Keratinocyte (primary cell): Measurements from ENCODE around the gene SLC41A1. TPM values are rescaled to one million over a fixed set of nuclear protein-coding genes. Genes with fewer than 3 reads are reported as not detected.
A peak's percentile ranks its signal among the peaks of the same experiment; 100 is the strongest.

Experiments used
- DNase-seq: peaks from one replicate; pipeline ENCODE4 v3.0.0-alpha.2; 2011; ENCODE audit warnings: low read depth, missing footprints, low spot score
- FAIRE-seq: peaks from 2 replicates; lab custom pipeline; 2011; peaks lifted over from hg19 to GRCh38; lab: Jason Lieb, UNC
- H2AFZ ChIP-seq: 2 replicates; pipeline ENCODE4 v1.6.0; 2012; ENCODE audit warnings: low read length, control low read depth, inconsistent platforms; ENCODE audit not compliant: control insufficient read depth
- H3K27ac ChIP-seq: 2 replicates; pipeline ENCODE4 v1.5.1; 2011; ENCODE audit warnings: low read length; ENCODE audit not compliant: control insufficient read depth, insufficient read depth
- H3K27me3 ChIP-seq: 3 replicates; pipeline ENCODE4 v1.6.0; 2011; ENCODE audit warnings: low read length; ENCODE audit not compliant: control insufficient read depth, insufficient read depth; ENCODE audit errors: extremely low read depth
- H3K36me3 ChIP-seq, 2 experiments: 2 replicates in 1 of 2; 3 replicates in 1 of 2; pipeline ENCODE4 v1.5.1; 2011; ENCODE audit warnings: low read length in 2 of 2, mild to moderate bottlenecking in 1 of 2; ENCODE audit not compliant: control insufficient read depth in 2 of 2, insufficient read depth in 2 of 2; ENCODE audit errors: extremely low read depth in 1 of 2
- H3K4me1 ChIP-seq: 3 replicates; pipeline ENCODE4 v1.5.1; 2011; ENCODE audit warnings: low read length; ENCODE audit not compliant: control insufficient read depth, insufficient read depth; ENCODE audit errors: extremely low read depth
- H3K4me2 ChIP-seq: 3 replicates; pipeline ENCODE4 v1.6.0; 2011; ENCODE audit warnings: low read depth, low read length; ENCODE audit not compliant: control insufficient read depth, insufficient read depth; ENCODE audit errors: extremely low read depth
- H3K4me3 ChIP-seq, 3 experiments: fragments of 200-600 bp in 1 of 3; sonication (generic) in 1 of 3; 2 replicates in 2 of 3; 3 replicates in 1 of 3; pipeline ENCODE4 v1.5.1; 2011 to 2016; ENCODE audit warnings: low read length in 3 of 3, mild to moderate bottlenecking in 3 of 3, control low read depth in 2 of 3, inconsistent platforms in 1 of 3, low read depth in 1 of 3, mixed read lengths in 1 of 3, mixed run types in 1 of 3, moderate library complexity in 1 of 3; ENCODE audit not compliant: control insufficient read depth in 2 of 3, insufficient read depth in 2 of 3; ENCODE audit errors: extremely low read depth in 1 of 3
- H3K79me2 ChIP-seq: 2 replicates; pipeline ENCODE4 v1.6.0; 2012; ENCODE audit warnings: low read length; ENCODE audit not compliant: control insufficient read depth, insufficient read depth
- H3K9ac ChIP-seq: 3 replicates; pipeline ENCODE4 v1.6.0; 2011; ENCODE audit warnings: low read length; ENCODE audit not compliant: control insufficient read depth, insufficient read depth; ENCODE audit errors: extremely low read depth
- H3K9me1 ChIP-seq: 3 replicates; pipeline ENCODE4 v1.6.0; 2011; ENCODE audit warnings: low read length; ENCODE audit not compliant: control insufficient read depth, insufficient read depth; ENCODE audit errors: extremely low read depth
- H3K9me3 ChIP-seq: 2 replicates; pipeline ENCODE4 v1.5.1; 2012; ENCODE audit warnings: low read depth, low read length; ENCODE audit not compliant: control insufficient read depth
- H4K20me1 ChIP-seq: 3 replicates; pipeline ENCODE4 v1.6.0; 2011; ENCODE audit warnings: low read length; ENCODE audit not compliant: control insufficient read depth, insufficient read depth; ENCODE audit errors: extremely low read depth
- EZH2 ChIP-seq: IDR thresholded peaks from one replicate; pipeline ENCODE4 v1.6.1; 2012; ENCODE audit warnings: inconsistent platforms, mild to moderate bottlenecking, low read length, moderate library complexity
- dilution Hi-C: fragments of 300-500 bp; cut with MboI; formaldehyde crosslinking; loops from one replicate; pipeline ENCODE4 v1.7.0; 2020; ENCODE audit warnings: low sequenced_read_pairs; ENCODE audit not compliant: extremely low pct_ligation_motif_present
- polyA plus RNA-seq, 5 experiments: library from polyadenylated mRNA; depleted of rRNA in 3 of 5; stranded (reverse) in 3 of 5; stranded (forward) in 1 of 5; unstranded in 1 of 5; fragments of >200 nt; gene quantifications; 1 replicate in 1 of 5; 2 replicates in 3 of 5; 3 replicates in 1 of 5; pipeline versions ENCODE4 v1.2.1 to v1.2.3, GENCODE V29; 2011 to 2012; ENCODE audit warnings: missing spikeins in 2 of 5, low read depth in 1 of 5, low replicate concordance in 1 of 5
- TF ChIP-seq, protein P1 (sequence below), 3 experiments: IDR thresholded peaks in 1 of 3; conservative IDR thresholded peaks in 1 of 3; optimal IDR thresholded peaks in 1 of 3; 2 replicates in 2 of 3; 3 replicates in 1 of 3; pipeline versions ENCODE3 to v1.5.1; 2011; ENCODE audit warnings: low read length in 3 of 3, mild to moderate bottlenecking in 3 of 3, moderate library complexity in 2 of 3, control low read depth in 1 of 3, inconsistent platforms in 1 of 3; ENCODE audit not compliant: insufficient read depth in 2 of 3; ENCODE audit errors: extremely low read depth in 1 of 3

SLC41A1 gene
- polyA plus RNA-seq, 1 donor (not counting 4 experiments of a cell fraction or from before 2014, with no cell fraction given), result 21.7 TPM

DNA sequence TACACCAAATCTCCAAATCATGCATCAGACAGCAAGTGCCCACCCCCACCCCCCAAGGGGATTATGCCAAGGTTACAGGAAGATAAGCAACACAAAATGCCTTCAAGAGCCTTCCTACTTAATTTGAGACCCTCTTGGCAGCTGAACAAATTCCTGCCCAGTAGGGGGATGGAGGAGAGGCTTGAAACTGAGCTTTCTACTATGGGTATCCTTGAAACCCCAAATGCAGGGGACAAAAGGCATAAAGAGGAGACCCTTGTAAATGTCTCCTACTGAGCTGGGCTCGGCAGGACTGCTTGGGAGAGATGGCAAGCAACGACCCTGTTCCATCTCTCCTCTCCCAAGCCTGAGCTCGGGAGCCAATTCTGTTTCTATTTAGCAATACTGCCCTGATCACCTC, 3.5 kb downstream of the SLC41A1 start:
- no peak for DNase-seq
- H3K36me3 ChIP-seq, result peaks cover 11 to 15% of the 10 kb centered on the region in 2 experiments
- no peaks in the 10 kb centered on the region for H3K27me3 ChIP-seq
- H3K27ac ChIP-seq, result no peak overlapping the region
- FAIRE-seq, result no peak
- peaks cover 27% of the 10 kb centered on the region for H3K4me1 ChIP-seq
- no peaks in the 10 kb centered on the region for H3K9me1 ChIP-seq
- dilution Hi-C loops, result no loop called here
- H2AFZ ChIP-seq, result no peak overlapping the region
- TF ChIP-seq EZH2, result no peak
- TF ChIP-seq, protein P1, sequence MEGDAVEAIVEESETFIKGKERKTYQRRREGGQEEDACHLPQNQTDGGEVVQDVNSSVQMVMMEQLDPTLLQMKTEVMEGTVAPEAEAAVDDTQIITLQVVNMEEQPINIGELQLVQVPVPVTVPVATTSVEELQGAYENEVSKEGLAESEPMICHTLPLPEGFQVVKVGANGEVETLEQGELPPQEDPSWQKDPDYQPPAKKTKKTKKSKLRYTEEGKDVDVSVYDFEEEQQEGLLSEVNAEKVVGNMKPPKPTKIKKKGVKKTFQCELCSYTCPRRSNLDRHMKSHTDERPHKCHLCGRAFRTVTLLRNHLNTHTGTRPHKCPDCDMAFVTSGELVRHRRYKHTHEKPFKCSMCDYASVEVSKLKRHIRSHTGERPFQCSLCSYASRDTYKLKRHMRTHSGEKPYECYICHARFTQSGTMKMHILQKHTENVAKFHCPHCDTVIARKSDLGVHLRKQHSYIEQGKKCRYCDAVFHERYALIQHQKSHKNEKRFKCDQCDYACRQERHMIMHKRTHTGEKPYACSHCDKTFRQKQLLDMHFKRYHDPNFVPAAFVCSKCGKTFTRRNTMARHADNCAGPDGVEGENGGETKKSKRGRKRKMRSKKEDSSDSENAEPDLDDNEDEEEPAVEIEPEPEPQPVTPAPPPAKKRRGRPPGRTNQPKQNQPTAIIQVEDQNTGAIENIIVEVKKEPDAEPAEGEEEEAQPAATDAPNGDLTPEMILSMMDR (optimal IDR thresholded peaks at IDR 0.05 in 1 of 3, IDR thresholded peaks at IDR 0.05 in 1 of 3, conservative IDR thresholded peaks at IDR 0.05 in 1 of 3; ENCODE audit: extremely low read depth in 1 of 3, insufficient read depth in 2 of 3, low read length in 3 of 3), result no peak
- no peak overlapping the region for H3K4me3 ChIP-seq
- H3K9ac ChIP-seq, result no peak overlapping the region
- peaks cover 21% of the 10 kb centered on the region for H3K79me2 ChIP-seq
- no peak overlapping the region for H3K4me2 ChIP-seq
- H4K20me1 ChIP-seq, result no peaks in the 10 kb centered on the region
- H3K9me3 ChIP-seq, result no peaks in the 10 kb centered on the region

DNA sequence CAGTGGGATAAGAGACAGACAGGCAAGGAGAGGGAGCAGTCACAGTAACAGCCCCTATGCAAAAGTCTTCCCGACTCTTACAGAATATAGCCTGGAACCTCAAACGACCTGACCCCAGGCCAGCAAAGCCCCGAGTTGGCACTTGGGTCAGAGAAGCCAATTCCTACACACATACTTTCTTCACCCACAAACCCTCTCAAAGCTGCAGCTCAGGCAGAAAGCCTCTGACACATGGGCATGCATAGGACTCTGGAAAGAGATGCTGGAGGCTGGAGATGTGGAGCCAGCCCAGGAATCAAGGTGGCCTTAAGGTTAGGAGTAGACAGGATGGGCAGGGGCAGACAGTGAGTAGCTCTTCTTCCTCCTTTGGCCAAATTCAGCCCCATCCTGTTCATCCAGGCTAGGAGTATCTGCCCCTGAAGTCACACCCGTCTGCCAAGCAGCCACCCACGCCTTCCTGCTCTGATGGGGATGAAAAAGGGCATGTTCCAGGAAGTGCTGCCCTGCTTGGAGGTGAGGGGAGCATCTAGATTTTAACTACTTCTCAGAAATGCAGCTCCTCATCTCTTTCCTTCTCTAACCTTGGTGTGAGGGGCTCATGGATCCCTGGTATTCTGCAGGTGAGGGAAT, 7.8 kb downstream of the SLC41A1 start:
- no peaks in the 10 kb centered on the region for H4K20me1 ChIP-seq
- peaks cover 11 to 18% of the 10 kb centered on the region in 2 experiments for H3K36me3 ChIP-seq

More for the DNA sequence above, 7.8 kb downstream of the SLC41A1 start:
- H3K9me3 ChIP-seq, result no peaks in the 10 kb centered on the region
- peaks cover 13% of the 10 kb centered on the region for H3K4me1 ChIP-seq
- peak overlapping the region; percentile 28 for H2AFZ ChIP-seq
- peak overlapping the region; percentile 40 for H3K4me2 ChIP-seq
- no peak overlapping the region for H3K4me3 ChIP-seq
- H3K27ac ChIP-seq, result no peak overlapping the region
- FAIRE-seq, result no peak
- dilution Hi-C loops, result no loop called here
- TF ChIP-seq, protein P1 (optimal IDR thresholded peaks at IDR 0.05 in 1 of 3, IDR thresholded peaks at IDR 0.05 in 1 of 3, conservative IDR thresholded peaks at IDR 0.05 in 1 of 3; ENCODE audit: extremely low read depth in 1 of 3, insufficient read depth in 2 of 3, low read length in 3 of 3), result no peak
- TF ChIP-seq EZH2, result no peak
- DNase-seq, result no peak
- H3K9ac ChIP-seq, result no peak overlapping the region
- no peaks in the 10 kb centered on the region for H3K27me3 ChIP-seq
- H3K79me2 ChIP-seq, result peaks cover 25% of the 10 kb centered on the region
- no peaks in the 10 kb centered on the region for H3K9me1 ChIP-seq
